OCI-LY7 (cell line): Measurements from ENCODE around the gene SYNGR2. TPM values are rescaled to one million over a fixed set of nuclear protein-coding genes. Genes with fewer than 3 reads are reported as not detected.

Experiments used
- BruUV-seq: library from RNA; stranded (reverse); fragments of 400-500 nt; replicated peaks from 2 replicates; lab custom pipeline; 2021; lab: Mats Ljungman, UMichigan
- CTCF ChIA-PET: fragments of 300-600 bp; sonication (Branson Sonifier 250); formaldehyde crosslinking; loops from one replicate; lab custom pipeline; 2022; ENCODE audit warnings: antibody characterized with exemption; ENCODE audit not compliant: unreplicated experiment; lab: Charles Lee
- POLR2A ChIA-PET: fragments of 300-600 bp; sonication (Branson Sonifier 250); formaldehyde crosslinking; loops from one replicate; lab custom pipeline; 2022; ENCODE audit warnings: antibody characterized with exemption; lab: Charles Lee
- DNase-seq: peaks from one replicate; pipeline ENCODE4 v3.0.0-alpha.2; 2015; ENCODE audit warnings: low spot score
- H2AFZ ChIP-seq: fragments of 200-600 bp; sonication (generic), shearing (Covaris generic); 2 replicates; pipeline ENCODE4 v1.6.1; 2014; ENCODE audit warnings: mild to moderate bottlenecking, antibody characterized with exemption, low read length, moderate library complexity
- H3K27ac ChIP-seq: fragments of 200-600 bp; sonication (generic); 2 replicates; pipeline ENCODE4 v1.5.1; 2014; ENCODE audit warnings: mixed run types, low read depth, mild to moderate bottlenecking, moderate library complexity, low read length, inconsistent platforms; ENCODE audit not compliant: poor library complexity, severe bottlenecking
- H3K36me3 ChIP-seq: fragments of 200-600 bp; sonication (generic); 2 replicates; pipeline ENCODE4 v1.6.1; 2014; ENCODE audit warnings: mild to moderate bottlenecking, antibody characterized with exemption, low read length, moderate library complexity, mixed read lengths; ENCODE audit not compliant: insufficient read depth
- H3K4me1 ChIP-seq: fragments of 200-600 bp; sonication (generic); 2 replicates; pipeline ENCODE4 v1.5.1; 2014; ENCODE audit warnings: mild to moderate bottlenecking, low read length; ENCODE audit not compliant: insufficient read depth, poor library complexity, severe bottlenecking
- H3K4me2 ChIP-seq: fragments of 200-600 bp; sonication (generic); 2 replicates; pipeline ENCODE4 v1.6.1; 2014; ENCODE audit warnings: mild to moderate bottlenecking, low read length
- H3K4me3 ChIP-seq: fragments of 200-600 bp; sonication (generic); 2 replicates; pipeline ENCODE4 v1.5.1; 2014; ENCODE audit warnings: mild to moderate bottlenecking, low read depth, low read length; ENCODE audit not compliant: poor library complexity, severe bottlenecking
- H3K79me2 ChIP-seq: fragments of 200-600 bp; sonication (generic); 2 replicates; pipeline ENCODE4 v1.6.1; 2016; ENCODE audit warnings: low read depth, mild to moderate bottlenecking, low read length, moderate library complexity, mixed read lengths; ENCODE audit not compliant: insufficient read depth
- H3K9me2 ChIP-seq: fragments of 200-600 bp; sonication (generic); 2 replicates; pipeline ENCODE4 v1.6.1; 2016; ENCODE audit warnings: mild to moderate bottlenecking, low read length, mixed read lengths; ENCODE audit not compliant: insufficient read depth
- H3K9me3 ChIP-seq: fragments of 200-600 bp; sonication (generic); 2 replicates; pipeline ENCODE4 v1.6.1; 2014; ENCODE audit warnings: mild to moderate bottlenecking, mixed run types, low read length, mixed read lengths
- H4K20me1 ChIP-seq: fragments of 200-600 bp; sonication (generic); 2 replicates; pipeline ENCODE4 v1.6.1; 2014; ENCODE audit warnings: mild to moderate bottlenecking, antibody characterized with exemption, low read length, moderate library complexity, mixed read lengths; ENCODE audit not compliant: insufficient read depth
- EZH2phosphoT487 ChIP-seq: fragments of 200-600 bp; sonication (generic); IDR thresholded peaks from 2 replicates; pipeline ENCODE4 v1.6.1; 2018; ENCODE audit warnings: low read depth, borderline replicate concordance, mild to moderate bottlenecking, mixed run types, antibody characterized with exemption, low read length, moderate library complexity, mixed read lengths
- intact Hi-C: fragments of 100-400 bp; cut with micrococcal nuclease; formaldehyde crosslinking; loops from one replicate; pipeline ENCODE4 v1.10.0; 2022; ENCODE audit not compliant: unreplicated experiment
- total RNA-seq, 2 experiments: library from RNA; depleted of rRNA in 1 of 2; stranded (reverse); fragments of >200 nt in 1 of 2; shearing (Covaris generic) in 1 of 2; gene quantifications; 2 replicates each; pipeline ENCODE4 v1.2.3, GENCODE V29; 2014 to 2022
- TF ChIP-seq, protein P1 (sequence below): fragments of 200-600 bp; sonication (generic); conservative IDR thresholded peaks from 2 replicates; pipeline ENCODE4 v1.5.1; 2014; ENCODE audit warnings: mild to moderate bottlenecking, antibody characterized with exemption, low read length, moderate library complexity, mixed read lengths

The SYNGR2 gene
- total RNA-seq, 2 experiments from 2014 or later, result 35.4 to 44.9 TPM

DNA sequence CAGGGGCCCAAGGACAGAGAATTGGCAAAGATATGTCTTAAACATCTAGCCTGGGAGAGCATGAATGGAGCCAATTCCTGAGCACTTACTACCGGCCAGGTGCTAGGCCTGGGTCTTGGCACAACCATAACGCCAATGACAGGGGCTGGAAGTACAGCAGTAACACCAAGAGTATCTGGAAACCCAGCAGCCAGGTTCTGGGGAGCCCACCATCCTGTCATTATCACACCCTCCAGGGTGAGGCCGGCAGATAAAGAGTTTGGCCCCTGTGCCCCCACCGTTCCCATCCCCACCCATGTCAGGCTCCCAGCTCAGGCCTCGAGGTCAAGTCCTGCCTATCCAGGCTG is 38.3 kb upstream of the SYNGR2 start:
- Histone ChIP-seq H3K79me2 (peaks cover 15% of the 10 kb centered on the region; the same call in 1 of the 2 replicates), H3K4me2 (peak overlapping the region; percentile 96), H4K20me1 (0 out of 2 replicates have a peak, but pooled peaks cover 4% of the 10 kb centered on the region), H3K4me1 (peaks cover 81% of the 10 kb centered on the region), H3K27ac (peak overlapping the region; percentile 91), H2AFZ (no peak overlapping the region), H3K9me2 (no peaks in the 10 kb centered on the region), H3K4me3 (peak overlapping the region; percentile 81), H3K9me3 (no peaks in the 10 kb centered on the region), H3K36me3 (peaks cover 24% of the 10 kb centered on the region)
- BruUV-seq, result no TSS peak
- CTCF ChIA-PET, result interaction anchor here (1.0 to 1.1 kb wide), 2 partner anchors 22 to 57 kb away, joined by 4 to 5 read pairs; partner anchors contain the start of genes AFMID and TK1
- intact Hi-C loops, result loop anchor here (5.0 kb wide), 2 partner anchors 122 to 1643 kb away; no protein-coding TSS in a partner anchor
- peak; percentile 40 for DNase-seq
- TF ChIP-seq, protein P1, sequence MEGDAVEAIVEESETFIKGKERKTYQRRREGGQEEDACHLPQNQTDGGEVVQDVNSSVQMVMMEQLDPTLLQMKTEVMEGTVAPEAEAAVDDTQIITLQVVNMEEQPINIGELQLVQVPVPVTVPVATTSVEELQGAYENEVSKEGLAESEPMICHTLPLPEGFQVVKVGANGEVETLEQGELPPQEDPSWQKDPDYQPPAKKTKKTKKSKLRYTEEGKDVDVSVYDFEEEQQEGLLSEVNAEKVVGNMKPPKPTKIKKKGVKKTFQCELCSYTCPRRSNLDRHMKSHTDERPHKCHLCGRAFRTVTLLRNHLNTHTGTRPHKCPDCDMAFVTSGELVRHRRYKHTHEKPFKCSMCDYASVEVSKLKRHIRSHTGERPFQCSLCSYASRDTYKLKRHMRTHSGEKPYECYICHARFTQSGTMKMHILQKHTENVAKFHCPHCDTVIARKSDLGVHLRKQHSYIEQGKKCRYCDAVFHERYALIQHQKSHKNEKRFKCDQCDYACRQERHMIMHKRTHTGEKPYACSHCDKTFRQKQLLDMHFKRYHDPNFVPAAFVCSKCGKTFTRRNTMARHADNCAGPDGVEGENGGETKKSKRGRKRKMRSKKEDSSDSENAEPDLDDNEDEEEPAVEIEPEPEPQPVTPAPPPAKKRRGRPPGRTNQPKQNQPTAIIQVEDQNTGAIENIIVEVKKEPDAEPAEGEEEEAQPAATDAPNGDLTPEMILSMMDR, result no peak
- no peak for TF ChIP-seq EZH2phosphoT487
- POLR2A ChIA-PET, result interaction anchor here (1.0 to 1.7 kb wide), 8 partner anchors 10 to 172 kb away, joined by 3 to 5 read pairs (median 4); partner anchors contain the start of gene TNRC6C

DNA sequence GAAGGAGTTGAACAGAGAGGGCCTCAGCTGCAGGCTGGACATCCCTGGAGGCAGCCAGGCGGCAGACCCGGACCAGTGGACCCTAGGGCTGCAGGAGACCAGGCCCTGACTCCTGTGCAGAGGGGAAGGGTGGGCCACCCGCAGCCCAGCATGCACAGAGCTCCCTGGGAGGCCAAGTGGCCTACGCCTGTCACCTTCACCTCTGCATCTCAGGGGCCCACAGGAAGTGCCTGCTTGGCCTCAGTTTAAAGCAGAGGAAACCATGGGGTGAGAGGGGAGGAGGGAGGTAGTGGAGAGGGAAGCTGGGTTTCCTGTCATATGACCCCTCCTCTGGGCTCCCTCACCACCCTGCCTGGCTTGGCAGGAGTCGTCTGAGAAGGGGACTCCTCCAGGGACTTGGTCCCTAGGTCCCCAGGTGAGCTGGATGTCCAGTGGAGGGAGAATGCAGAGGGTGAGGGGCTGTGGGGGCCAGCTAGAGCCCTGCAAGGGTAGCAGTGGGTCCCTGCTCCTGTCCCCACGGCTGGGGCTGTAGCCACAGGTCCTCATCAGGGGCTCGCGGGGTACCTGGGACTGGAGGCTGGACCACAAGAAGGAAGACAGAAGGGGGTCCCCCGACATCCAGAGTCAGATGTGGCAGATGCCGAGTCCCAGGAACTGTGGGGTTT is 37.8 kb upstream of the SYNGR2 start, which contains the start of gene TMC8:
TMC8 (plus strand) TSS at position 335 of the 665 bp plus-strand sequence. CDS start 818 bp downstream, outside the sequence.
- DNase-seq, result peak; percentile 93
- Histone ChIP-seq H2AFZ (no peak within 1 kb of the TSS), H3K9me3 (no peaks in the 10 kb centered on the region), H3K36me3 (peaks cover 29% of the 10 kb centered on the region), H4K20me1 (0 out of 2 replicates have a peak, but pooled peaks cover 4% of the 10 kb centered on the region), H3K79me2 (peaks cover 15% of the 10 kb centered on the region; the same call in 1 of the 2 replicates), H3K9me2 (no peaks in the 10 kb centered on the region), H3K4me1 (peaks cover 76% of the 10 kb centered on the region), H3K27ac (peak within 1 kb of the TSS; percentile 91), H3K4me3 (peak within 1 kb of the TSS; percentile 81), H3K4me2 (peak within 1 kb of the TSS; percentile 96)
- TF ChIP-seq, protein P1, result no peak
- TF ChIP-seq EZH2phosphoT487, result no peak
- no TSS peak for BruUV-seq
- CTCF ChIA-PET, result interaction anchor here (1.0 to 1.1 kb wide), 2 partner anchors 22 to 56 kb away, joined by 4 to 5 read pairs; partner anchors contain the start of genes AFMID and TK1
- intact Hi-C loops, result loop anchor here (5.0 kb wide), 2 partner anchors 122 to 1643 kb away; no protein-coding TSS in a partner anchor
- POLR2A ChIA-PET, result interaction anchor here (1.0 to 1.7 kb wide), 8 partner anchors 11 to 172 kb away, joined by 3 to 5 read pairs (median 4); partner anchors contain the start of gene TNRC6C
